ENCODE data around the gene SMS.

Gene SMS

DNA sequence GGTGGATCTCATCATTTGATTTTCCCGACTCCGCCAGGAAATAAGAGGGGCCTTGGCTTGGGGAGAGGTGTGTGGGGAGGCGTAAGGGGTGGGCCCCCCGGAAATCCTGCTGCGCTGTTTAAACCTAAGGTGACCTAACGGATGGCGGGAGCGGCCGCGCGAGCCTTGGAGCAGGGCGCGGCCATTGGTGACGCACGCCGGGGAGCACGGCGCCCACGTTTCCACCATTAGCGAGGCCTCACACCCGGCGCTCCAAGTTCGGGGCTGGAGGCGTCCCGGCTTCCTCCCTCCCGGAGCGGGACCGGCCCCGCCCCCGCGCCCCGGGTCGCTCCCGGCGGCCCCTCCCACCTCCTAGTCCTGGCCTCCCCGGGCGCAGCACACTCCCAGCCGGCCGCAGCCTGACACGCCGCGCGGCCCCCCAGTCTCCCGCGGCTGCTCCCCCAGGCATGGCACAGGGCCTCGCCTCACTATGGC is at the start of gene SMS:
SMS (plus strand) TSS at position 354 of the 474 bp plus-strand sequence; CDS start at position 470, 116 bp downstream.
- Histone ChIP-seq H3F3A (ENCODE audit: control insufficient read depth, insufficient read depth) (no peaks in the 10 kb centered on the region; the same call in 1 of the 2 replicates), H3K79me2 (ENCODE audit: control insufficient read depth, low read length) (peaks cover 41% of the 10 kb centered on the region), H3K27ac (ENCODE audit: low read depth, low read length) (peak within 1 kb of the TSS; percentile 30; the same call in 1 of the 2 replicates), H4K20me1 (ENCODE audit: control insufficient read depth, insufficient read depth, low read depth, low read length) (no peaks in the 10 kb centered on the region), H3K9me2 (replicated peaks; ENCODE audit: control insufficient read depth, low read length) (no peaks in the 10 kb centered on the region), H3K9me3 (ENCODE audit: control insufficient read depth, insufficient read depth, low read length) (no peaks in the 10 kb centered on the region), H3K4me1 (ENCODE audit: control insufficient read depth, low read length) (peaks cover 25% of the 10 kb centered on the region), H3K4me2 (ENCODE audit: low read length) (peak within 1 kb of the TSS; percentile 45), H3K27me3 (ENCODE audit: control insufficient read depth, low read length) (no peaks in the 10 kb centered on the region), H3K4me3 (ENCODE audit: low read length) (peak within 1 kb of the TSS; percentile 71), H3K36me3 (ENCODE audit: control insufficient read depth, low read length) (peaks cover 9% of the 10 kb centered on the region)
- no peak for TF ChIP-seq EZH2phosphoT487 (IDR thresholded peaks at IDR 0.05; ENCODE audit: borderline replicate concordance, low read length)
- TF ChIP-seq, protein P1, sequence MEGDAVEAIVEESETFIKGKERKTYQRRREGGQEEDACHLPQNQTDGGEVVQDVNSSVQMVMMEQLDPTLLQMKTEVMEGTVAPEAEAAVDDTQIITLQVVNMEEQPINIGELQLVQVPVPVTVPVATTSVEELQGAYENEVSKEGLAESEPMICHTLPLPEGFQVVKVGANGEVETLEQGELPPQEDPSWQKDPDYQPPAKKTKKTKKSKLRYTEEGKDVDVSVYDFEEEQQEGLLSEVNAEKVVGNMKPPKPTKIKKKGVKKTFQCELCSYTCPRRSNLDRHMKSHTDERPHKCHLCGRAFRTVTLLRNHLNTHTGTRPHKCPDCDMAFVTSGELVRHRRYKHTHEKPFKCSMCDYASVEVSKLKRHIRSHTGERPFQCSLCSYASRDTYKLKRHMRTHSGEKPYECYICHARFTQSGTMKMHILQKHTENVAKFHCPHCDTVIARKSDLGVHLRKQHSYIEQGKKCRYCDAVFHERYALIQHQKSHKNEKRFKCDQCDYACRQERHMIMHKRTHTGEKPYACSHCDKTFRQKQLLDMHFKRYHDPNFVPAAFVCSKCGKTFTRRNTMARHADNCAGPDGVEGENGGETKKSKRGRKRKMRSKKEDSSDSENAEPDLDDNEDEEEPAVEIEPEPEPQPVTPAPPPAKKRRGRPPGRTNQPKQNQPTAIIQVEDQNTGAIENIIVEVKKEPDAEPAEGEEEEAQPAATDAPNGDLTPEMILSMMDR (IDR thresholded peaks at IDR 0.05; ENCODE audit: low read depth, low read length, poor library complexity, severe bottlenecking), result no peak

DNA sequence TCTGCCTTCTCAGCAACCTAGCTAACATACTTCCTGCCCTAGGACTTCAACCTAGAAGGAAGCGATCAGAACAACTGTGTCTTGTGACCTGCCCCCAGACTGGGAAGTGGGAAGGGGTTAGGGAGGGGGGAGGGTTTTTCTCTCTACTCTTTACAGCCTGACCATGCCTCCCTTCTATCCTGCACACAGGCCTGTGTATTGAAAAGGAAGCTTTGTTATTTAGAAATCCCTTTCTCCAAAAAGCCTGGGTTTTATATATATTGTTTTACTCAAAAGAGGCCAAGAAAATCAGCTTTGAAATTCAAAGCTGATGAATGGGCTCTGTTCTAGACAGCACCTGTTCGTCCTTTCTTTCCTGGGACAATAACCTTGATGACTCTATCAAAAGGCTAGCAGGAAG is 35.2 kb upstream of the SMS start:
- Histone ChIP-seq H3K36me3 (ENCODE audit: control insufficient read depth, low read length) (no peaks in the 10 kb centered on the region), H3K79me2 (ENCODE audit: control insufficient read depth, low read length) (no peaks in the 10 kb centered on the region), H3K4me2 (ENCODE audit: low read length) (no peak overlapping the region), H3K27ac (ENCODE audit: low read depth, low read length) (no peak overlapping the region), H4K20me1 (ENCODE audit: control insufficient read depth, insufficient read depth, low read depth, low read length) (no peaks in the 10 kb centered on the region), H3K27me3 (ENCODE audit: control insufficient read depth, low read length) (no peaks in the 10 kb centered on the region), H3F3A (ENCODE audit: control insufficient read depth, insufficient read depth) (no peaks in the 10 kb centered on the region), H3K9me2 (replicated peaks; ENCODE audit: control insufficient read depth, low read length) (no peaks in the 10 kb centered on the region), H3K9me3 (ENCODE audit: control insufficient read depth, insufficient read depth, low read length) (no peaks in the 10 kb centered on the region), H3K4me1 (ENCODE audit: control insufficient read depth, low read length) (no peaks in the 10 kb centered on the region), H3K4me3 (ENCODE audit: low read length) (no peak overlapping the region)
- no peak for TF ChIP-seq EZH2phosphoT487 (IDR thresholded peaks at IDR 0.05; ENCODE audit: borderline replicate concordance, low read length)
- TF ChIP-seq, protein P1 (IDR thresholded peaks at IDR 0.05; ENCODE audit: low read depth, low read length, poor library complexity, severe bottlenecking), result no peak

DNA sequence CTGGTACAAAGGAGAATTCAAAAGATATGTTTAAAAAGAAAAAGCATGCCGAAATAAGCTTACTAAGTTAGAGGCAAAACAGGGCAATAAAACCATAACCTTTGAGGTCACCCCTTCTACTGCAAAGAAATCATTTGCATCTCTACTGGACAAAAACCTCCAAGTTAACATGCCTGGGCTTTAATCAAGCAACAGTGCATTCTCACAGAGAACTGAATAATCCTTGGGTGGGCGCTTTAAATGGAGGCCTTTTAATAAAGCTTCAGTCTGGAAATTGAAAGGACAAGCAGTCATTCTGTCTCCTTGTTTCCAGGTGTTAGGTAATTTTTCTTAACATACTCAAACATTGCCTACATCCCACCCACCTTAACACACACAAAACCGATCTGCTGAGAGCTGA is 34.6 kb upstream of the SMS start:
- Histone ChIP-seq H3K79me2 (ENCODE audit: control insufficient read depth, low read length) (no peaks in the 10 kb centered on the region), H3K9me2 (replicated peaks; ENCODE audit: control insufficient read depth, low read length) (no peaks in the 10 kb centered on the region), H3K4me2 (ENCODE audit: low read length) (no peak overlapping the region), H3K9me3 (ENCODE audit: control insufficient read depth, insufficient read depth, low read length) (no peaks in the 10 kb centered on the region), H4K20me1 (ENCODE audit: control insufficient read depth, insufficient read depth, low read depth, low read length) (no peaks in the 10 kb centered on the region), H3K4me3 (ENCODE audit: low read length) (no peak overlapping the region), H3K4me1 (ENCODE audit: control insufficient read depth, low read length) (no peaks in the 10 kb centered on the region), H3K27ac (ENCODE audit: low read depth, low read length) (no peak overlapping the region), H3K36me3 (ENCODE audit: control insufficient read depth, low read length) (no peaks in the 10 kb centered on the region), H3K27me3 (ENCODE audit: control insufficient read depth, low read length) (no peaks in the 10 kb centered on the region), H3F3A (ENCODE audit: control insufficient read depth, insufficient read depth) (no peaks in the 10 kb centered on the region)
- TF ChIP-seq EZH2phosphoT487 (IDR thresholded peaks at IDR 0.05; ENCODE audit: borderline replicate concordance, low read length), result no peak
- TF ChIP-seq, protein P1 (IDR thresholded peaks at IDR 0.05; ENCODE audit: low read depth, low read length, poor library complexity, severe bottlenecking), result no peak

Data from DOHH2 (cell line).